OCI-LY7 (cell line): ENCODE measurements around the gene ARID5B.

Source experiments
- EZH2phosphoT487 ChIP-seq: fragments of 200-600 bp; sonication (generic); IDR thresholded peaks from 2 replicates; pipeline ENCODE4 v1.6.1; 2018; ENCODE audit warnings: low read depth, borderline replicate concordance, mild to moderate bottlenecking, mixed run types, antibody characterized with exemption, low read length, moderate library complexity, mixed read lengths
- TF ChIP-seq, protein P1 (sequence below): fragments of 200-600 bp; sonication (generic); conservative IDR thresholded peaks from 2 replicates; pipeline ENCODE4 v1.5.1; 2014; ENCODE audit warnings: mild to moderate bottlenecking, antibody characterized with exemption, low read length, moderate library complexity, mixed read lengths

DNA sequence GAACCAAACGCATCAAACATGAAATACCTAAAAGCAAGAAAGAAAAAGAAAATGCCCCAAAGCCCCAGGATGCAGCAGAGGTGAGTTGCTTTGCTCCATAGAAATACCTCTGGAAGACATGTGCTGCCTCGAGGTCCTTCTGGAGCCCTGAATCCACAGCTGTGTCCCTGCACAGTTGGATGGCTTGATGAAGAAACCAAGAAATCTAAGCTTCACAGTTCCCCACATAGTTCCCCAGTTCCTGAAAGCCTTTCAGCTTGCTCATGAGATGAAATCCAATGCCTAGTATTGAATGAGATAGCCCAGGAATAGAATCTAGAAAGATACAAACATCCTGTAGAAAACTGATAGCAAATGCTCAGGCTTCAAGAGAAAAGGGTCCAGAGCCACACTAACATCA, 184.3 kb downstream of the ARID5B start:
- TF ChIP-seq, protein P1, sequence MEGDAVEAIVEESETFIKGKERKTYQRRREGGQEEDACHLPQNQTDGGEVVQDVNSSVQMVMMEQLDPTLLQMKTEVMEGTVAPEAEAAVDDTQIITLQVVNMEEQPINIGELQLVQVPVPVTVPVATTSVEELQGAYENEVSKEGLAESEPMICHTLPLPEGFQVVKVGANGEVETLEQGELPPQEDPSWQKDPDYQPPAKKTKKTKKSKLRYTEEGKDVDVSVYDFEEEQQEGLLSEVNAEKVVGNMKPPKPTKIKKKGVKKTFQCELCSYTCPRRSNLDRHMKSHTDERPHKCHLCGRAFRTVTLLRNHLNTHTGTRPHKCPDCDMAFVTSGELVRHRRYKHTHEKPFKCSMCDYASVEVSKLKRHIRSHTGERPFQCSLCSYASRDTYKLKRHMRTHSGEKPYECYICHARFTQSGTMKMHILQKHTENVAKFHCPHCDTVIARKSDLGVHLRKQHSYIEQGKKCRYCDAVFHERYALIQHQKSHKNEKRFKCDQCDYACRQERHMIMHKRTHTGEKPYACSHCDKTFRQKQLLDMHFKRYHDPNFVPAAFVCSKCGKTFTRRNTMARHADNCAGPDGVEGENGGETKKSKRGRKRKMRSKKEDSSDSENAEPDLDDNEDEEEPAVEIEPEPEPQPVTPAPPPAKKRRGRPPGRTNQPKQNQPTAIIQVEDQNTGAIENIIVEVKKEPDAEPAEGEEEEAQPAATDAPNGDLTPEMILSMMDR, result no peak
- no peak for TF ChIP-seq EZH2phosphoT487
